Karpas-422 (cell line): ENCODE data around the gene CNTN1. TPM values are rescaled to one million over a fixed set of nuclear protein-coding genes. Genes with fewer than 3 reads are reported as not detected.
A peak's percentile ranks its signal among the peaks of the same experiment; 100 is the strongest.

Experiments used
- DNase-seq: peaks from one replicate; pipeline ENCODE4 v3.0.0-alpha.2; 2015
- H2AFZ ChIP-seq: fragments of 200-600 bp; sonication (generic); 2 replicates; pipeline ENCODE4 v1.6.1; 2014; ENCODE audit warnings: antibody characterized with exemption, low read length, mixed read lengths
- H3K27ac ChIP-seq: fragments of 200-600 bp; sonication (generic); 2 replicates; pipeline ENCODE4 v1.5.1; 2014; ENCODE audit warnings: mild to moderate bottlenecking, low read length, moderate library complexity
- H3K27me3 ChIP-seq: fragments of 200-600 bp; sonication (generic); 2 replicates; pipeline ENCODE4 v1.6.1; 2014; ENCODE audit warnings: low read length, mixed read lengths
- H3K36me3 ChIP-seq: fragments of 200-600 bp; sonication (generic); 2 replicates; pipeline ENCODE4 v1.6.1; 2014; ENCODE audit warnings: low read length, mixed read lengths; ENCODE audit not compliant: insufficient read depth
- H3K4me1 ChIP-seq: fragments of 200-600 bp; sonication (generic); 2 replicates; pipeline ENCODE4 v1.6.1; 2014; ENCODE audit warnings: mild to moderate bottlenecking, low read length, mixed read lengths
- H3K4me2 ChIP-seq: fragments of 200-600 bp; sonication (generic); 2 replicates; pipeline ENCODE4 v1.6.1; 2014; ENCODE audit warnings: low read length, low read depth, mild to moderate bottlenecking; ENCODE audit not compliant: poor library complexity, severe bottlenecking
- H3K4me3 ChIP-seq: fragments of 200-600 bp; sonication (generic); 2 replicates; pipeline ENCODE4 v1.5.1; 2014; ENCODE audit warnings: mild to moderate bottlenecking, antibody characterized with exemption, low read length, mixed read lengths
- H3K79me2 ChIP-seq: fragments of 200-600 bp; sonication (generic); 2 replicates; pipeline ENCODE4 v1.6.1; 2014; ENCODE audit warnings: mild to moderate bottlenecking, low read length, mixed read lengths
- H3K9ac ChIP-seq: fragments of 200-600 bp; sonication (generic); 2 replicates; pipeline ENCODE4 v1.6.0; 2014; ENCODE audit warnings: low read length
- H3K9me2 ChIP-seq: fragments of 200-600 bp; sonication (generic), shearing (Covaris generic); replicated peaks from 2 replicates; pipeline ENCODE4 v1.6.0; 2014; ENCODE audit warnings: mild to moderate bottlenecking, low read length, moderate library complexity; ENCODE audit not compliant: insufficient read depth
- H3K9me3 ChIP-seq: fragments of 300-700, 200-600 bp; sonication (generic); 2 replicates; pipeline ENCODE4 v1.6.1; 2014; ENCODE audit warnings: low read length, mixed read lengths
- H4K20me1 ChIP-seq: fragments of 200-600 bp; sonication (generic); 2 replicates; pipeline ENCODE4 v1.6.1; 2014; ENCODE audit warnings: mild to moderate bottlenecking, antibody characterized with exemption, low read length, low read depth; ENCODE audit not compliant: insufficient read depth
- total RNA-seq: library from RNA; depleted of rRNA; stranded (reverse); fragments of >200 nt; shearing (Covaris generic); gene quantifications from 2 replicates; pipeline ENCODE4 v1.2.3, GENCODE V29; 2014; ENCODE audit warnings: low replicate concordance

The CNTN1 gene
- total RNA-seq, 1 experiment from 2014 or later, result not detected

- Histone ChIP-seq H2AFZ (0 out of 2 replicates have a peak overlapping the region, but pooled peaks have one; percentile 18), H3K27me3 (no peaks in the 10 kb centered on the region), H3K9me3 (no peaks in the 10 kb centered on the region), H3K79me2 (no peaks in the 10 kb centered on the region), H3K4me2 (no peak overlapping the region), H4K20me1 (no peaks in the 10 kb centered on the region), H3K9me2 (no peaks in the 10 kb centered on the region), H3K4me3 (no peak overlapping the region), H3K36me3 (no peaks in the 10 kb centered on the region), H3K4me1 (peaks cover 23% of the 10 kb centered on the region), H3K9ac (no peak overlapping the region), H3K27ac (no peak overlapping the region)
- no peak for DNase-seq
Observed at GRCh38 chr12:40988355-40988754, 296.1 kb downstream of the CNTN1 start.

- Histone ChIP-seq H3K27me3 (no peaks in the 10 kb centered on the region), H3K79me2 (no peaks in the 10 kb centered on the region), H3K9ac (no peak overlapping the region), H3K27ac (no peak overlapping the region), H4K20me1 (no peaks in the 10 kb centered on the region), H3K4me1 (peaks cover 28% of the 10 kb centered on the region), H3K9me3 (no peaks in the 10 kb centered on the region), H3K4me2 (no peak overlapping the region), H3K36me3 (no peaks in the 10 kb centered on the region), H3K4me3 (no peak overlapping the region), H3K9me2 (no peaks in the 10 kb centered on the region), H2AFZ (peak overlapping the region; percentile 82)
- DNase-seq, result no peak
Observed at GRCh38 chr12:40988824-40989223, 296.6 kb downstream of the CNTN1 start.

- DNase-seq, result peak; percentile 66
- H3K4me2 ChIP-seq, result peak overlapping the region; percentile 6
- no peaks in the 10 kb centered on the region for H3K9me3 ChIP-seq
- H4K20me1 ChIP-seq, result no peaks in the 10 kb centered on the region
- H3K4me3 ChIP-seq, result no peak overlapping the region
- H3K27ac ChIP-seq, result no peak overlapping the region
- H3K79me2 ChIP-seq, result no peaks in the 10 kb centered on the region
- H3K9me2 ChIP-seq, result no peaks in the 10 kb centered on the region
- no peak overlapping the region for H3K9ac ChIP-seq
- H2AFZ ChIP-seq, result peak overlapping the region; percentile 82; the same call in 1 of the 2 replicates
- peaks cover 28% of the 10 kb centered on the region for H3K4me1 ChIP-seq
- H3K27me3 ChIP-seq, result no peaks in the 10 kb centered on the region
- H3K36me3 ChIP-seq, result no peaks in the 10 kb centered on the region
Observed at GRCh38 chr12:40989785-40990184, 297.5 kb downstream of the CNTN1 start.

GRCh38 chr12:40992158-40992557, 299.9 kb downstream of the CNTN1 start:
- H3K4me2 ChIP-seq, result no peak overlapping the region
- no peak for DNase-seq

GRCh38 chr12:40992674-40993073, 300.4 kb downstream of the CNTN1 start:
- H3K4me3 ChIP-seq, result no peak overlapping the region
- H2AFZ ChIP-seq, result 0 out of 2 replicates have a peak overlapping the region, but pooled peaks have one; percentile 7
- peaks cover 28% of the 10 kb centered on the region for H3K4me1 ChIP-seq
- H3K36me3 ChIP-seq, result no peaks in the 10 kb centered on the region
- no peaks in the 10 kb centered on the region for H3K27me3 ChIP-seq
- no peaks in the 10 kb centered on the region for H3K79me2 ChIP-seq
- H3K9me3 ChIP-seq, result no peaks in the 10 kb centered on the region
- H4K20me1 ChIP-seq, result no peaks in the 10 kb centered on the region
- no peak for DNase-seq
- H3K9me2 ChIP-seq, result no peaks in the 10 kb centered on the region
- no peak overlapping the region for H3K4me2 ChIP-seq
- no peak overlapping the region for H3K27ac ChIP-seq
- H3K9ac ChIP-seq, result no peak overlapping the region

More at GRCh38 chr12:40992158-40992557, 299.9 kb downstream of the CNTN1 start:
- H3K9me2 ChIP-seq, result no peaks in the 10 kb centered on the region
- no peaks in the 10 kb centered on the region for H3K27me3 ChIP-seq
- H2AFZ ChIP-seq, result 0 out of 2 replicates have a peak overlapping the region, but pooled peaks have one; percentile 16
- no peaks in the 10 kb centered on the region for H3K9me3 ChIP-seq
- H3K9ac ChIP-seq, result no peak overlapping the region
- H3K27ac ChIP-seq, result no peak overlapping the region
- no peak overlapping the region for H3K4me3 ChIP-seq
- H3K4me1 ChIP-seq, result peaks cover 28% of the 10 kb centered on the region
- H4K20me1 ChIP-seq, result no peaks in the 10 kb centered on the region
- H3K79me2 ChIP-seq, result no peaks in the 10 kb centered on the region
- no peaks in the 10 kb centered on the region for H3K36me3 ChIP-seq

- no peak for DNase-seq
- no peaks in the 10 kb centered on the region for H4K20me1 ChIP-seq
- no peaks in the 10 kb centered on the region for H3K9me2 ChIP-seq
- H3K9ac ChIP-seq, result no peak overlapping the region
- H3K4me3 ChIP-seq, result no peak overlapping the region
- no peaks in the 10 kb centered on the region for H3K27me3 ChIP-seq
- H3K36me3 ChIP-seq, result no peaks in the 10 kb centered on the region
- no peaks in the 10 kb centered on the region for H3K79me2 ChIP-seq
- H3K4me2 ChIP-seq, result no peak overlapping the region
- no peaks in the 10 kb centered on the region for H3K9me3 ChIP-seq
- H3K27ac ChIP-seq, result no peak overlapping the region
- 0 out of 2 replicates have a peak overlapping the region, but pooled peaks have one; percentile 7 for H2AFZ ChIP-seq
- H3K4me1 ChIP-seq, result peaks cover 28% of the 10 kb centered on the region
Observed at GRCh38 chr12:40993158-40993557, 300.9 kb downstream of the CNTN1 start.

GRCh38 chr12:40996091-40996490, 303.9 kb downstream of the CNTN1 start:
- DNase-seq, result no peak
- H4K20me1 ChIP-seq, result no peaks in the 10 kb centered on the region
- H3K27me3 ChIP-seq, result no peaks in the 10 kb centered on the region
- H3K36me3 ChIP-seq, result no peaks in the 10 kb centered on the region
- no peak overlapping the region for H3K4me2 ChIP-seq
- H3K9me3 ChIP-seq, result peaks cover 3% of the 10 kb centered on the region; the same call in 1 of the 2 replicates
- H2AFZ ChIP-seq, result 0 out of 2 replicates have a peak overlapping the region, but pooled peaks have one; percentile 1
- H3K79me2 ChIP-seq, result no peaks in the 10 kb centered on the region
- no peak overlapping the region for H3K4me3 ChIP-seq
- peaks cover 19% of the 10 kb centered on the region for H3K4me1 ChIP-seq
- no peak overlapping the region for H3K9ac ChIP-seq
- no peak overlapping the region for H3K27ac ChIP-seq
- no peaks in the 10 kb centered on the region for H3K9me2 ChIP-seq

GRCh38 chr12:40999210-40999609, 307.0 kb downstream of the CNTN1 start:
- Histone ChIP-seq H3K9ac (no peak overlapping the region), H3K4me2 (no peak overlapping the region), H3K27ac (no peak overlapping the region), H4K20me1 (no peaks in the 10 kb centered on the region), H2AFZ (0 out of 2 replicates have a peak overlapping the region, but pooled peaks have one; percentile 72), H3K36me3 (no peaks in the 10 kb centered on the region), H3K79me2 (no peaks in the 10 kb centered on the region), H3K9me2 (no peaks in the 10 kb centered on the region), H3K4me1 (peaks cover 8% of the 10 kb centered on the region), H3K9me3 (peaks cover 10% of the 10 kb centered on the region; the same call in 1 of the 2 replicates), H3K27me3 (no peaks in the 10 kb centered on the region), H3K4me3 (no peak overlapping the region)
- DNase-seq, result no peak
